Measurements from ENCODE around the gene NTRK1.

The NTRK1 gene

GRCh38 chr1:156813298-156813697, 47.4 kb upstream of the NTRK1 start:
- TF ChIP-seq CTCF (IDR thresholded peaks at IDR 0.05; ENCODE audit: insufficient read depth, low read length) (no peak), GABPA (IDR thresholded peaks at IDR 0.05; ENCODE audit: low read depth) (no peak), SPI1 (IDR thresholded peaks at IDR 0.05; ENCODE audit: borderline replicate concordance, low read depth) (no peak), REST (IDR thresholded peaks at IDR 0.05; ENCODE audit: insufficient replicate concordance, low read depth) (no peak), POLR2AphosphoS5 (IDR thresholded peaks at IDR 0.05; ENCODE audit: low read depth) (no peak)
- no peak overlapping the region for H3K27ac ChIP-seq (replicated peaks)
- peak overlapping the region; percentile 38; the same call in 1 of the 2 replicates for H3K4me3 ChIP-seq (replicated peaks; ENCODE audit: insufficient read depth, low read length)
- H3K27me3 ChIP-seq (ENCODE audit: insufficient read depth, poor library complexity, severe bottlenecking): peaks cover 3% of the 10 kb centered on the region
- no peak for DNase-seq (ENCODE audit: low read depth in 1 of 2, low spot score in 1 of 2)

GRCh38 chr1:156813750-156814570, 46.7 kb upstream of the NTRK1 start:
- peaks cover 3% of the 10 kb centered on the region for H3K27me3 ChIP-seq (ENCODE audit: insufficient read depth, poor library complexity, severe bottlenecking)
- H3K27ac ChIP-seq (replicated peaks): no peak overlapping the region
- peak overlapping the region; percentile 38 for H3K4me3 ChIP-seq (replicated peaks; ENCODE audit: insufficient read depth, low read length)
- TF ChIP-seq POLR2AphosphoS5 (IDR thresholded peaks at IDR 0.05; ENCODE audit: low read depth) (peak; percentile 46; the same call in 1 of the 2 replicates), CTCF (IDR thresholded peaks at IDR 0.05; ENCODE audit: insufficient read depth, low read length) (peak; percentile 43), SPI1 (IDR thresholded peaks at IDR 0.05; ENCODE audit: borderline replicate concordance, low read depth) (peak; percentile 13; the same call in 1 of the 2 replicates), REST (IDR thresholded peaks at IDR 0.05; ENCODE audit: insufficient replicate concordance, low read depth) (no peak)
- DNase-seq (ENCODE audit: low read depth in 1 of 2, low spot score in 1 of 2): peak; percentile 41 to 63

GRCh38 chr1:156814571-156815260, 45.9 kb upstream of the NTRK1 start:
- DNase-seq (ENCODE audit: low read depth in 1 of 2, low spot score in 1 of 2): no peak
- no peak overlapping the region for H3K27ac ChIP-seq (replicated peaks)

More at GRCh38 chr1:156814571-156815260, 45.9 kb upstream of the NTRK1 start:
- H3K27me3 ChIP-seq (ENCODE audit: insufficient read depth, poor library complexity, severe bottlenecking): peaks cover 3% of the 10 kb centered on the region
- H3K4me3 ChIP-seq (replicated peaks; ENCODE audit: insufficient read depth, low read length): no peak overlapping the region
- TF ChIP-seq CTCF (IDR thresholded peaks at IDR 0.05; ENCODE audit: insufficient read depth, low read length): no peak
- TF ChIP-seq GABPA (IDR thresholded peaks at IDR 0.05; ENCODE audit: low read depth): no peak
- TF ChIP-seq REST (IDR thresholded peaks at IDR 0.05; ENCODE audit: insufficient replicate concordance, low read depth): no peak
- no peak for TF ChIP-seq SPI1 (IDR thresholded peaks at IDR 0.05; ENCODE audit: borderline replicate concordance, low read depth)
- TF ChIP-seq POLR2AphosphoS5 (IDR thresholded peaks at IDR 0.05; ENCODE audit: low read depth): no peak
